ENCODE measurements around the gene UBE2J1. TPM values are rescaled to one million over a fixed set of nuclear protein-coding genes. Genes with fewer than 3 reads are reported as not detected.
A peak's percentile ranks its signal among the peaks of the same experiment; 100 is the strongest.

The UBE2J1 gene
- polyA plus RNA-seq, 6 donors from 2014 or later = 84.4 to 147 (median 112) TPM

- Mint-ChIP-seq H3K27ac (no peak overlapping the region), H3K4me1 (peaks cover 0 to 9% (median 0%) of the 10 kb centered on the region in 3 donors), H3K4me3 (no peak overlapping the region), H3K36me3 (peaks cover 0 to 7% of the 10 kb centered on the region in 2 donors), H3K9me3 (peaks cover 0 to 8% (median 5%) of the 10 kb centered on the region in 7 donors), H3K27me3 (no peaks in the 10 kb centered on the region)
- no peak for DNase-seq
- no peak for ATAC-seq (ENCODE audit: low read depth in 2 of 2)
Measured at GRCh38 chr6:89289710-89290109, 62.8 kb downstream of the UBE2J1 start.

GRCh38 chr6:89287351-89288028 lies 65.0 kb downstream of the UBE2J1 start:
- Mint-ChIP-seq H3K27me3 (no peaks in the 10 kb centered on the region), H3K4me1 (peaks cover 0 to 9% (median 0%) of the 10 kb centered on the region in 3 donors), H3K9me3 (peaks cover 0 to 8% (median 5%) of the 10 kb centered on the region in 7 donors), H3K27ac (no peak overlapping the region), H3K36me3 (peaks cover 0 to 7% of the 10 kb centered on the region in 2 donors), H3K4me3 (no peak overlapping the region)
- DNase-seq = no peak
- ATAC-seq (ENCODE audit: low read depth in 2 of 2) = no peak

GRCh38 chr6:89286516-89286915 lies 66.0 kb downstream of the UBE2J1 start:
- Mint-ChIP-seq H3K27me3 (no peaks in the 10 kb centered on the region), H3K36me3 (peaks cover 0 to 7% of the 10 kb centered on the region in 2 donors), H3K27ac (no peak overlapping the region), H3K9me3 (peaks cover 0 to 8% (median 5%) of the 10 kb centered on the region in 7 donors), H3K4me1 (peaks cover 0 to 15% (median 0%) of the 10 kb centered on the region in 3 donors), H3K4me3 (no peak overlapping the region)
- no peak for ATAC-seq (ENCODE audit: low read depth in 2 of 2)
- no peak for DNase-seq

DNA sequence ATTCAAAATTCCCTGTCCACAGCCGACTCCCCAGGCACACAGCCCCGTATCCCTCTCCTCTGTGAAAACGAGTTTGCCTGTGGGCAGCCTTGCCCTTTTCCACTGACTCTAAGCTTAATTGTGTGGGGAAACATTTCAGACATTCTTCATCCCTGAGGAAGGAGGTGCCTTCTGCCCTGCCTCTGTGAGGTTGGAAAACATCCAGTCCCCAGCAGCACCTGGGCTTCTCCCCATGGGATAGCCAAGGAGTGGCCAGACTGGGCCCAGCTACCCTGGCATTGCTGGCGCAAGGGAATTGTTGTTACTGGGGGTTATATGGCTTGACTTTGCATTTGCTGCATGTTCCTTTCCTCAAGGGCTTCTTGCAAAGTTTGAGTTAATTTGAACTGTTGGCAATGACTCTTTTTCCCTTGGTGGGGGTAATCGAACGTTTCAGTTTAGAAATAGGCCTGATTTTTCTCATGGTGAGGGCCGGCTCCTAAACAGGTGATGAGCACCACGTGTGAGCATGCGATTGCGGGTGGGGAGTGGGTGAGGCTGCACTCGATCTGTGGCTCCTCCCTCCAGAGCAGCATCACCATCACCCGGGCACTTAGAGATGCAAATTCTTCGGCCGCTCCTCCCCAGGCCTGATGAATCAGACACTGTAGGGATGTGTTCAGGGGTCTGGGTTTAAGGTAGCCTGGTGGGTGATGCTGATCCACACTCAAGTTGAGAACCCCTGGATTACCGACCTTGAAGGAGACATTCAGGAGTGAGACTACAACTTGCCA lies 67.4 kb downstream of the UBE2J1 start:
- DNase-seq = no peak
- H3K27ac Mint-ChIP-seq = no peak overlapping the region
- no peaks in the 10 kb centered on the region for H3K27me3 Mint-ChIP-seq
- H3K36me3 Mint-ChIP-seq = peaks cover 0 to 7% of the 10 kb centered on the region in 2 donors
- ATAC-seq (ENCODE audit: low read depth in 2 of 2) = no peak
- no peak overlapping the region for H3K4me3 Mint-ChIP-seq
- peaks cover 0 to 8% (median 5%) of the 10 kb centered on the region in 7 donors for H3K9me3 Mint-ChIP-seq
- H3K4me1 Mint-ChIP-seq = peaks cover 0 to 6% (median 0%) of the 10 kb centered on the region in 3 donors

DNA sequence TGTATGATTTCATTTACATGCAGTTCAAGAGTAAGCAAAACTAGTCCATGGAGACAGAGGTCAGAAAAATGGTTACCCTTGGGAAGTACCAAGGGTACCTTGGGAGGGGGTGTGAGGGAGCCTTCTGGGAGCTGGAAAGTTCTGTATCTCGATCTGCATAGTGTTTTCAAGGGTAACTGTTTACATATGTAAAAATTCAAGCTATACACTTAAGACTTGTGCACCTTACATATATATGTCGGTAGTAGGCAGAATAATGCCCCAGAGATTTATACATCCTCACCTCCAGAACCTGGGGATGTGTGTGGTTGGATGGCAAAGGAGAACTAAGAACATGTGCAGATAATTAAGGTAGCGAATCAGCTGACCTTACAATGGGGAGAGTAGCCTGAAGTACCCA lies 68.4 kb downstream of the UBE2J1 start:
- ATAC-seq (ENCODE audit: low read depth in 2 of 2) (no peak), DNase-seq (no peak)
- H3K27me3 Mint-ChIP-seq = no peaks in the 10 kb centered on the region
- no peak overlapping the region for H3K4me3 Mint-ChIP-seq
- peaks cover 0 to 4% (median 3%) of the 10 kb centered on the region in 7 donors for H3K9me3 Mint-ChIP-seq
- peaks cover 0 to 6% (median 0%) of the 10 kb centered on the region in 3 donors for H3K4me1 Mint-ChIP-seq
- H3K36me3 Mint-ChIP-seq = peaks cover 0 to 4% of the 10 kb centered on the region in 2 donors
- no peak overlapping the region for H3K27ac Mint-ChIP-seq

- Mint-ChIP-seq H3K4me1 (peaks cover 0 to 6% (median 0%) of the 10 kb centered on the region in 3 donors), H3K4me3 (no peak overlapping the region), H3K27ac (peak overlapping the region in 1 of 6 donors; percentile 30), H3K27me3 (no peaks in the 10 kb centered on the region), H3K36me3 (no peaks in the 10 kb centered on the region), H3K9me3 (no peaks in the 10 kb centered on the region)
- DNase-seq = no peak
- no peak for ATAC-seq (ENCODE audit: low read depth in 2 of 2)
Measured at GRCh38 chr6:89282749-89283148, 69.8 kb downstream of the UBE2J1 start.

DNA sequence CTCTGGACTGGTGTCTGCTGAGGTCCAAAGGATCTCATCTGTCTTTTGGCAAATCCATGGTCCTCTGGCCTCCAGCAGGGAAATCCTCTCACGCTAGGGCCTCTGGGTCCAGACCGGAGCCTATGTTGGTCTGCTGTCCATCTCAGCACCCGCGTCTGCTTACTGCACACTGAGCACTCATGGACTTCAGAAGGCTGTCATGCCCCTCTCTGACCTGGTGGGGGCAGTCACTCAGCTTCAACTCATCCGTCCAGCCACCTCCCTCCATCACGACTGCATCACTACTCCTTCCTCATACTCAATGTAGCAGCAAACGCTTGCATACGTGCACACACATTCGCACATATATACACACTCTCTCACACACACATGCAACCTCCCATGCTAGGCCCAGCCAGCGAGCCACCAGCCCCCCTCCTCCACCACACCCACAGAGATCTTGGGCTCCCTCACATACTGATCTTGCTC lies 70.7 kb downstream of the UBE2J1 start:
- ATAC-seq (ENCODE audit: low read depth in 2 of 2) = peak; percentile 35 to 51
- no peak overlapping the region for H3K27ac Mint-ChIP-seq

DNA sequence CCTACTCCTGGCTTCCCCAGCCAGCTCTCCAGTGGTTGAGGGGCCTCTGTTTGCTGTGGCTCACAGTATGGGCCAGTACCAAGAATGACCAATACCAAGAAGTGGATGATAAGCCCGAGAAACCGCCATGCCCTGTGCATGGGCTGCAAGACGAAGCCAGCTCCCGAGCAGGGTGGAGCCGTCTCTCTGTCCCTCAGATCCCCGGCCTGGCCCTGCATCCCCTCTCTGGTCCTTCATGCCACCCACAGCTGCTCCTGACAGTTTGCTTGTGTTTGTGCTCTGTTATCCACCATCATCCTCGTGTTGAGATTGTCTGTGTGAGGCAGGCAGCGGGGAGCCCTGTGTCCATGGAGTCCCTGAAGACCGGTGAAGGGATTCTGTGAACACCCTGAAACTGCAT lies 73.6 kb downstream of the UBE2J1 start:
- Mint-ChIP-seq H3K4me1 (peaks cover 0 to 6% (median 0%) of the 10 kb centered on the region in 3 donors), H3K9me3 (no peaks in the 10 kb centered on the region), H3K27me3 (no peaks in the 10 kb centered on the region), H3K4me3 (no peak overlapping the region), H3K36me3 (no peaks in the 10 kb centered on the region), H3K27ac (peak overlapping the region in 1 of 6 donors; percentile 33)
- ATAC-seq (ENCODE audit: low read depth in 2 of 2) (no peak), DNase-seq (no peak)

More for the DNA sequence above, 70.7 kb downstream of the UBE2J1 start:
- no peak for DNase-seq
- Mint-ChIP-seq H3K36me3 (no peaks in the 10 kb centered on the region), H3K9me3 (no peaks in the 10 kb centered on the region), H3K4me1 (peaks cover 0 to 6% (median 0%) of the 10 kb centered on the region in 3 donors), H3K27me3 (no peaks in the 10 kb centered on the region), H3K4me3 (peak overlapping the region in 1 of 8 donors; percentile 51)

Other genes starting within 250 kb of the UBE2J1 start
- gene SRSF12, start 234.7 kb downstream of the UBE2J1 start, polyA plus RNA-seq (ENCODE audit: low read depth in 6 of 6) = under 1 TPM in 5 of 6 donors, not detected in 1; 0.06 to 0.92 (median 0.32) TPM
- 10 to 100 TPM in 4 of 6 donors, 1 to 10 TPM in 2; 7.1 to 13.1 (median 11.0) TPM for gene PM20D2, start 206.7 kb downstream of the UBE2J1 start, polyA plus RNA-seq (ENCODE audit: low read depth in 6 of 6)
- gene GABRR1, start 135.4 kb downstream of the UBE2J1 start, polyA plus RNA-seq (ENCODE audit: low read depth in 6 of 6) = not detected
- gene GABRR2, start 37.4 kb downstream of the UBE2J1 start, polyA plus RNA-seq (ENCODE audit: low read depth in 6 of 6) = under 1 TPM in 1 of 6 donors, not detected in 5; 0.49 TPM
- gene RRAGD, start 59.6 kb upstream of the UBE2J1 start, polyA plus RNA-seq (ENCODE audit: low read depth in 6 of 6) = under 1 TPM; 0.21 to 0.68 (median 0.55) TPM
- 1 to 10 TPM in 3 of 6 donors, under 1 TPM in 2, not detected in 1; 0.63 to 1.2 (median 1.1) TPM for gene ANKRD6, start 80.4 kb upstream of the UBE2J1 start, polyA plus RNA-seq (ENCODE audit: low read depth in 6 of 6)

All from naive B cell (primary cell).